Activated naive CD8-positive, alpha-beta T cell treated with anti-CD3 and anti-CD28 coated beads, Interleukin-2, amount 10 ng/mL, durations not matched to agents 7 days and 5 days (primary cell): ENCODE data around the gene PLCG1. TPM values are rescaled to one million over a fixed set of nuclear protein-coding genes. Genes with fewer than 3 reads are reported as not detected.

Experiments
- ATAC-seq: fragments of 150-1000 bp; cut with Tn5 transposase; one replicate; pipeline ENCODE4 v1.10.0; 2021; ENCODE audit warnings: low read depth, moderate library complexity
- POLR2A ChIA-PET: fragments of 350-600 bp; sonication (Branson Sonifier 250); formaldehyde crosslinking; loops from one replicate; lab custom pipeline; 2021; ENCODE audit warnings: antibody characterized with exemption; lab: Charles Lee
- DNase-seq: peaks from one replicate; pipeline ENCODE4 v3.0.0; 2021
- H3K27ac Mint-ChIP-seq: one replicate; pipeline ENCODE4 v1.8.0; 2022; ENCODE audit warnings: mild to moderate bottlenecking, mixed read lengths
- H3K27me3 Mint-ChIP-seq: one replicate; pipeline ENCODE4 v1.8.0; 2022; ENCODE audit warnings: mild to moderate bottlenecking, moderate library complexity, mixed read lengths
- H3K36me3 Mint-ChIP-seq: one replicate; pipeline ENCODE4 v1.8.0; 2021; ENCODE audit warnings: mild to moderate bottlenecking, mixed read lengths
- H3K4me1 Mint-ChIP-seq: one replicate; pipeline ENCODE4 v1.8.0; 2021; ENCODE audit warnings: mixed read lengths
- H3K4me3 Mint-ChIP-seq: one replicate; pipeline ENCODE4 v1.8.0; 2022; ENCODE audit warnings: mild to moderate bottlenecking, moderate library complexity, mixed read lengths
- H3K9me3 Mint-ChIP-seq: one replicate; pipeline ENCODE4 v1.8.0; 2021; ENCODE audit warnings: mixed read lengths
- total RNA-seq, 2 experiments: library from RNA; stranded (reverse); gene quantifications; one replicate each; pipeline ENCODE4 v1.2.3, GENCODE V29; 2021

Gene PLCG1
- total RNA-seq, 2 experiments from 2014 or later, result 419 to 425 TPM

DNA sequence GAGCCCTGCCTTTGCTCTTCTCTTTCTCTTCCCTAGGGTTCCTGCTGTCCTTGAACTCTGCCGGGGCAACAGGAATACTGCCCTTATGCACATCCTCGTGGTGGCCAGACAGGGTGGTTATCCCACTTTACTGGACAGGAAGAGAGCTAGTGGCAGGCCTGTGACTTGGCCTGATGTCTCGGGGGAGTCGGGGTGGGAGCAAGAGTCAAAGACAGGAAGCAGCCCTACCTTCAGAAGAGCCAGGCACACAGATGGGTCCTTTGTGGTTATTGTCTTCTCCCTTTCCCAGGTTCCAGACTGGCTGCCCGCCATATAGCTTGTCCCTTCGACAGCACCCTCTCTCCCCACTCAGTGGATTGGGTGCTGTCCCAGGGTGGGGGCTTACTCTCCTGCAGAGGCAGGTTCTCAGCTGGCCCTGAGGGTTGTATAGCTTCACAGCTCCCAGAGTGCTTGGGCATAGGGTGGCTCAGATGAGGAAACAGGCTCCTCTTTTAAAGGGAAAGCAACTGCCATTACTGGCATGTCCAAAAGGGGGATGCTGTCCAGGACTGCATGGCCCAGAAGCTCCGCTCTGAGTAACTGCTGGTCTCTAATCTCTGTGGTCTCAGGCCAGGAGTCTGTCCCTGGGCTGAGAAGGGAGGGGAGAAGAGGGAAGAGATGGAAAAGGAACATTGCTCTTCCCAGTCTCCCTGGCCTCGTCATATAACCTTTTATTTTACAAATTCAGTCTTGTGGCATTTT is 17.3 kb downstream of the PLCG1 start:
- POLR2A ChIA-PET, result interaction anchor here (1.1 to 15.7 kb wide), 3 partner anchors 8 to 12 kb away, joined by 3 to 505 read pairs (median 4); partner anchors contain the start of gene PLCG1
- peak overlapping the region; percentile 91 for H3K4me3 Mint-ChIP-seq
- peaks cover 31% of the 10 kb centered on the region for H3K36me3 Mint-ChIP-seq

DNA sequence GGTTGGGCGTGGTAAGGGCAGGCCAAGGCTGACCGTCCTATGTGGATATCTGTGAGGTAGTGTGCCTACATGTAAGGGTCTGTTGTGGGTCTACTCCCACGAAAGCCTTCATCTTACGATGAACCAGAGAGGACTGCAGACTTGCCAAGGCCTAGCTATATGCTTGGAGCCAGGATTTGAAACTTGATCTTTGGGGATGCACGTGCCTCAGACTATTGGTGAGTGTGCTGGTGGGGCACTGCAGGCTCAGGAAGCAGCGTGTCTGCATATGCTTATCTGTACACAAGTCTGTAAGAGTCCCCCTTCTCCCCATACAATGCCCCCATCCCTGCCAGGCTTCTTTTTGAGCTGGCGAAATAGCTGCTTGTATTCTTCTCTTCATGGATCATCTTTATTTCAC is 17.9 kb downstream of the PLCG1 start:
- H3K9me3 Mint-ChIP-seq, result no peaks in the 10 kb centered on the region
- peak overlapping the region; percentile 99 for H3K27ac Mint-ChIP-seq
- POLR2A ChIA-PET, result interaction anchor here (1.1 to 15.7 kb wide), 3 partner anchors 7 to 13 kb away, joined by 3 to 505 read pairs (median 4); partner anchors contain the start of gene PLCG1
- peak overlapping the region; percentile 91 for H3K4me3 Mint-ChIP-seq
- DNase-seq (no peak), ATAC-seq (no peak)
- H3K27me3 Mint-ChIP-seq, result no peaks in the 10 kb centered on the region
- H3K36me3 Mint-ChIP-seq, result peaks cover 37% of the 10 kb centered on the region
- H3K4me1 Mint-ChIP-seq, result peaks cover 92% of the 10 kb centered on the region

More for the DNA sequence above, 17.3 kb downstream of the PLCG1 start:
- H3K9me3 Mint-ChIP-seq, result no peaks in the 10 kb centered on the region
- H3K27ac Mint-ChIP-seq, result peak overlapping the region; percentile 99
- peaks cover 90% of the 10 kb centered on the region for H3K4me1 Mint-ChIP-seq
- H3K27me3 Mint-ChIP-seq, result no peaks in the 10 kb centered on the region
- no peak for DNase-seq
- no peak for ATAC-seq

DNA sequence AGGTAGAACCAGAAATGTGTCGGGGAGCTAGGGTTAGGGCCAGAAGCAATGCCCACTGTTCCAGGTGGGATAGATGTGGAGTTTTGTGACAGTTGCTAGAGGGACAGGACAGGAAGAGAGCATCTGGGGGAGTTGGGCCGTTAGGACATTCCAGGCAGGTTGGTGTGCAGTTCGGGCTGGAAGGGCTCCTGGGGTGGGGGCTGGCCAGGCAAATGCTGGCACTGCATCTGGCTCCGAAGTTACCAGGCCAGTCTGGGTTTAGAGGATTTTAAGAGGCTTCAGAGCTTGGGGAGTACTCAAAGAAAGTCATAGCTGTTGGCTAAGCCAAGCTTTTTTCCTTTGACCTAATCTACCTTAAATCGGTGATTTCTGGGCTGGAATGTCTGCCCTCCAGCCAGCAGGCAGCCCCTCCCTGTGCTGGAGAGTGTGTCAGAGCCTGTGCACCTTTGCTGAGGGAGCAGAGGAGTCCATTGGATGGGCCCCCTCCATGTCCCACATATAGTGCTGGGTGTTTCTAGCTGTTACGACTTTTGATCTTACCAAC is 20.8 kb downstream of the PLCG1 start:
- Mint-ChIP-seq H3K27ac (peak overlapping the region; percentile 99), H3K4me3 (peak overlapping the region; percentile 91), H3K4me1 (peaks cover 82% of the 10 kb centered on the region), H3K36me3 (peaks cover 45% of the 10 kb centered on the region), H3K27me3 (no peaks in the 10 kb centered on the region), H3K9me3 (no peaks in the 10 kb centered on the region)
- ATAC-seq, result no peak
- DNase-seq, result no peak
- POLR2A ChIA-PET, result interaction anchor here (1.1 to 15.7 kb wide), 5 partner anchors 11 to 74 kb away, joined by 3 to 505 read pairs (median 11); partner anchors contain the start of gene PLCG1

DNA sequence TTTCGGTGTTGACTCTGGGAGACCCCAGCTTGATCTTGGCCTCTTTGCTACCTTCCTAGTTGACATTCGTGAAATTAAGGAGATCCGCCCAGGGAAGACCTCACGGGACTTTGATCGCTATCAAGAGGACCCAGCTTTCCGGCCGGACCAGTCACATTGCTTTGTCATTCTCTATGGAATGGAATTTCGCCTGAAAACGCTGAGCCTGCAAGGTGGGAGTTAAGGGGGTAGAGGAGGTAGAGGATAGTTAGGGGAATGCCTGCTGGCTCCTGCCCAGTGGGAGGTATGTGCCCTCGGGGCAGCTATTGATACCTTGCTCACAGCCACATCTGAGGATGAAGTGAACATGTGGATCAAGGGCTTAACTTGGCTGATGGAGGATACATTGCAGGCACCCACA is 22.2 kb downstream of the PLCG1 start:
- H3K36me3 Mint-ChIP-seq, result peaks cover 50% of the 10 kb centered on the region
- ATAC-seq, result no peak
- H3K27me3 Mint-ChIP-seq, result no peaks in the 10 kb centered on the region
- DNase-seq, result no peak
- H3K9me3 Mint-ChIP-seq, result no peaks in the 10 kb centered on the region
- peak overlapping the region; percentile 99 for H3K27ac Mint-ChIP-seq
- POLR2A ChIA-PET, result interaction anchor here (0.6 to 15.7 kb wide), 5 partner anchors 9 to 178 kb away, joined by 3 to 505 read pairs (median 5); partner anchors contain the start of gene PLCG1
- peak overlapping the region; percentile 91 for H3K4me3 Mint-ChIP-seq
- H3K4me1 Mint-ChIP-seq, result peaks cover 80% of the 10 kb centered on the region

DNA sequence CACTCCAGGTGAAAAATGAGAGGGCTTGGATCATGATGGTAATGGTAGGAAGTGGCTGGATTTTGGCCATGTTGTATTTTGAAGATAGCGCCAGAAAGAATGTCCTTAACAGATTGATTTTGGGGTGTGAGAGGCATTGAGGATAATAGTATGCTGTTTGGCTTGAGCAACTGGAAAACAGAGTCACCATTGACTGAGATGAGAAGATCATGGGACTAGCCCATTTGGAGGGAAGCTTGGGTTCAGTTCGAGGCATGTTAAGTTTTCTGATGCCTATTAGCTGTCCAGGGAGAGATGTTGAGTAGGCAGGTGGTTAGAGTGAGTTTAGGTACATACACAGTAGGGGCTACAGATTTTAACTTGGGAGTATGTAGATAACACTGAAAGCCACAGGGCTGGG is 23.3 kb downstream of the PLCG1 start:
- no peak for DNase-seq
- peaks cover 56% of the 10 kb centered on the region for H3K36me3 Mint-ChIP-seq
- no peaks in the 10 kb centered on the region for H3K27me3 Mint-ChIP-seq
- H3K9me3 Mint-ChIP-seq, result no peaks in the 10 kb centered on the region
- ATAC-seq, result no peak
- peak overlapping the region; percentile 91 for H3K4me3 Mint-ChIP-seq
- POLR2A ChIA-PET, result interaction anchor here (1.3 to 15.7 kb wide), 3 partner anchors 12 to 19 kb away, joined by 3 to 505 read pairs (median 5); partner anchors contain the start of gene PLCG1
- H3K4me1 Mint-ChIP-seq, result peaks cover 75% of the 10 kb centered on the region
- peak overlapping the region; percentile 99 for H3K27ac Mint-ChIP-seq

DNA sequence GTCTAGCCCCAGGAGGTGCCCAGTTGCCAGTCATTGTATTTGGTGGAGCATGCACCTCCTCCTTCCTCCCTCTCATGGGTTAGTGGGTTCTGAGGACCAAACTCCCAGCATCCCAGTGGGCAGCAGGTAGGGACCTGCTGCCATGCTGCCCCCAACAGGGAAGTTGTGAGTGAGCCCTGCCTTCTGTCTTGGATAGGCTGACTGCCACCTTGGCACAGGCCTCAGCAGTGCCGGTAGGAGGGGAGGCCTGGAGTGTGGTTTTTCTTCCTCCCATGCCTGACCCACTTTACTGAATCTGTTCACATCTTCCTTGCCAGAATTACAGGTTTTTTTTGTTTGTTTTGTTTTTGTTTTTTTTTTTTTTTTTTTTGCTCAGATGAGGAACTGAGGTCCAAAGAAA is 24.5 kb downstream of the PLCG1 start:
- POLR2A ChIA-PET, result interaction anchor here (0.7 to 15.7 kb wide), 2 partner anchors 10 to 20 kb away, joined by 8 to 505 read pairs; partner anchors contain the start of gene PLCG1

DNA sequence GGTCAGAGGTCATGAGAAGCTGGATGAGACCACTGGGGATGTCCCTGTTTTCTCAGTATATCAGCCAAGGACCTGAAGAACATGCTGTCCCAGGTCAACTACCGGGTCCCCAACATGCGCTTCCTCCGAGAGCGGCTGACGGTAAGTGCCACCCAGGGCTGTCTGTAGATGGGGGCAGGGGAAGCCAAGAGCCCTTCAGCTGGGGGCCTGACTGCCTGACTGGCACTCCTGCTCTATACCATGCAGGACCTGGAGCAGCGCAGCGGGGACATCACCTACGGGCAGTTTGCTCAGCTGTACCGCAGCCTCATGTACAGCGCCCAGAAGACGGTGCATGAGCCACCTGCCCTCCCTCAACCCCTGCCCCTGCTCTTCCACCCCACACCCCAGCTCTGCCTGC is 25.1 kb downstream of the PLCG1 start:
- no peaks in the 10 kb centered on the region for H3K9me3 Mint-ChIP-seq
- H3K36me3 Mint-ChIP-seq, result peaks cover 69% of the 10 kb centered on the region
- H3K27ac Mint-ChIP-seq, result peak overlapping the region; percentile 78
- H3K4me1 Mint-ChIP-seq, result peaks cover 73% of the 10 kb centered on the region
- DNase-seq (no peak), ATAC-seq (no peak)
- POLR2A ChIA-PET, result interaction anchor here (0.7 to 15.7 kb wide), 3 partner anchors 8 to 20 kb away, joined by 4 to 505 read pairs (median 8); partner anchors contain the start of gene PLCG1
- no peaks in the 10 kb centered on the region for H3K27me3 Mint-ChIP-seq
- peak overlapping the region; percentile 62 for H3K4me3 Mint-ChIP-seq

More for the DNA sequence above, 24.5 kb downstream of the PLCG1 start:
- H3K4me1 Mint-ChIP-seq, result peaks cover 72% of the 10 kb centered on the region
- H3K36me3 Mint-ChIP-seq, result peaks cover 64% of the 10 kb centered on the region
- DNase-seq, result no peak
- ATAC-seq, result no peak
- H3K4me3 Mint-ChIP-seq, result peak overlapping the region; percentile 62
- no peaks in the 10 kb centered on the region for H3K27me3 Mint-ChIP-seq
- H3K27ac Mint-ChIP-seq, result peak overlapping the region; percentile 76
- H3K9me3 Mint-ChIP-seq, result no peaks in the 10 kb centered on the region

DNA sequence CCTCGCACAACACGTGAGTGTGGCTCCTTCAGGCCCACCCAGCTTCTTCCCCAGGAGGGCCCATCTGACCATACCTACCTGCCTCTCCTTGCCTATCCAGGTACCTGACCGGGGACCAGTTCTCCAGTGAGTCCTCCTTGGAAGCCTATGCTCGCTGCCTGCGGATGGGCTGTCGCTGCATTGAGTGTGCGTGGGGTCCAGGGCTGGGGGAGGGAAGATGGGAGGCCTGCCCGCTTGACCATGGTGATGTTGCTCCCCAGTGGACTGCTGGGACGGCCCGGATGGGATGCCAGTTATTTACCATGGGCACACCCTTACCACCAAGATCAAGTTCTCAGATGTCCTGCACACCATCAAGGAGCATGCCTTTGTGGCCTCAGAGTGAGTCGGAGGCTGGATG is 26.5 kb downstream of the PLCG1 start:
- Mint-ChIP-seq H3K27me3 (no peaks in the 10 kb centered on the region), H3K4me1 (peaks cover 70% of the 10 kb centered on the region), H3K4me3 (no peak overlapping the region), H3K27ac (no peak overlapping the region), H3K9me3 (no peaks in the 10 kb centered on the region), H3K36me3 (peaks cover 66% of the 10 kb centered on the region)
- no peak for ATAC-seq
- POLR2A ChIA-PET, result interaction anchor here (1.2 to 15.7 kb wide), 2 partner anchors 9 to 22 kb away, joined by 4 to 505 read pairs; partner anchors contain the start of gene PLCG1
- no peak for DNase-seq

DNA sequence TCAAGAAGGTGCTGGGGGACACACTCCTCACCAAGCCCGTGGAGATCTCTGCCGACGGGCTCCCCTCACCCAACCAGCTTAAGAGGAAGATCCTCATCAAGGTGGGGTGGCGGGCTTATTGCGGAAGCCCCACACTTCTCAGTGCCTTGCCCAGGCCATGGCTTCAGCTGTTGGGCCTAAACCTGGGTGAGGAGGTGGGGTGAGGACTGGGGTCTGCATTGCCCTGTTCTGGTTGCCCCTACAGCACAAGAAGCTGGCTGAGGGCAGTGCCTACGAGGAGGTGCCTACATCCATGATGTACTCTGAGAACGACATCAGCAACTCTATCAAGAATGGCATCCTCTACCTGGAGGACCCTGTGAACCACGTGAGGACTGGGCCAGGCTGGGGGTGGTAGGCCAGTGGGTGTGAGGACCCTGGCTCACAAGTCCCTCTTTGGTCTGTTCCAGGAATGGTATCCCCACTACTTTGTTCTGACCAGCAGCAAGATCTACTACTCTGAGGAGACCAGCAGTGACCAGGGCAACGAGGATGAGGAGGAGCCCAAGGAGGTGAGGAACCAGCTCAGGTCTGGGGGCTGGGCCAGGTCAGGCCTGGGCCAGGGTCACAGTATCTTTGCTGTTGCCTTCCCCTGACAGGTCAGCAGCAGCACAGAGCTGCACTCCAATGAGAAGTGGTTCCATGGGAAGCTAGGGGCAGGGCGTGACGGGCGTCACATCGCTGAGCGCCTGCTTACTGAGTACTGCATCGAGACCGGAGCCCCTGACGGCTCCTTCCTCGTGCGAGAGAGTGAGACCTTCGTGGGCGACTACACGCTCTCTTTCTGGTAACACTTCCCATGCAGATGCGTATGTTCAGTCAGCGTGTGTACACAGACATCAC is 27.9 kb downstream of the PLCG1 start:
- no peak for DNase-seq
- no peak for ATAC-seq
- Mint-ChIP-seq H3K36me3 (peaks cover 56% of the 10 kb centered on the region), H3K27me3 (no peaks in the 10 kb centered on the region), H3K9me3 (no peaks in the 10 kb centered on the region), H3K4me3 (no peak overlapping the region), H3K4me1 (peaks cover 62% of the 10 kb centered on the region), H3K27ac (no peak overlapping the region)
- POLR2A ChIA-PET, result interaction anchor here (0.6 to 1.5 kb wide), 4 partner anchors 23 to 27 kb away, joined by 3 to 4 read pairs (median 3); no protein-coding TSS in a partner anchor

DNA sequence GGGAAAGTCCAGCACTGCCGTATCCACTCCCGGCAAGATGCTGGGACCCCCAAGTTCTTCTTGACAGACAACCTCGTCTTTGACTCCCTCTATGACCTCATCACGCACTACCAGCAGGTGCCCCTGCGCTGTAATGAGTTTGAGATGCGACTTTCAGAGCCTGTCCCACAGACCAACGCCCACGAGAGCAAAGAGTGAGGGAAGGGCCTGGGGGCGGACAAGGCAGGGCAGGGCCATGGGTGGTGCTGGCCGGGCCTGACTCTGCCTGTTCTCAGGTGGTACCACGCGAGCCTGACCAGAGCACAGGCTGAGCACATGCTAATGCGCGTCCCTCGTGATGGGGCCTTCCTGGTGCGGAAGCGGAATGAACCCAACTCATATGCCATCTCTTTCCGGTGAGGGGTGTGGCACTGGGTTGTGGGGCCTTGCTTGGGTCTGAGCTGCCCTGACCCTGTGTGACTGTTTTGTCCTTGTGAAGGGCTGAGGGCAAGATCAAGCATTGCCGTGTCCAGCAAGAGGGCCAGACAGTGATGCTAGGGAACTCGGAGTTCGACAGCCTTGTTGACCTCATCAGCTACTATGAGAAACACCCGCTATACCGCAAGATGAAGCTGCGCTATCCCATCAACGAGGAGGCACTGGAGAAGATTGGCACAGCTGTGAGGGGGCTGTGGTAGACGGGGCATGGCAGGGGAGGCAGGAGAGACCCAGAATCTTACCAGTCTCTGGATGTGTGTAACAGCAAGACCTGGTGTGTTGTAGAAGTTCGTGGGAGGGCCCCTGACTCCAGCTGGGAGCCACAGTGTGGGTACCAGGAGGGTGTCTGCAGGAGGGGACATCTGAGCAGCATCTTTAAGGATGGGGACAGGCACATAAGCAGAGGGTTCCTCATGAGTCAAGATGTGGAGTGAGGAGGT is 29.1 kb downstream of the PLCG1 start:
- ATAC-seq (no peak), DNase-seq (peak; percentile 22)
- H3K27me3 Mint-ChIP-seq, result no peaks in the 10 kb centered on the region
- H3K4me3 Mint-ChIP-seq, result no peak overlapping the region
- POLR2A ChIA-PET, result interaction anchor here (1.0 to 5.4 kb wide), 4 partner anchors 8 to 27 kb away, joined by 3 to 36 read pairs (median 4); no protein-coding TSS in a partner anchor
- peaks cover 53% of the 10 kb centered on the region for H3K4me1 Mint-ChIP-seq
- H3K36me3 Mint-ChIP-seq, result peaks cover 54% of the 10 kb centered on the region
- H3K27ac Mint-ChIP-seq, result peak overlapping the region; percentile 68
- no peaks in the 10 kb centered on the region for H3K9me3 Mint-ChIP-seq

DNA sequence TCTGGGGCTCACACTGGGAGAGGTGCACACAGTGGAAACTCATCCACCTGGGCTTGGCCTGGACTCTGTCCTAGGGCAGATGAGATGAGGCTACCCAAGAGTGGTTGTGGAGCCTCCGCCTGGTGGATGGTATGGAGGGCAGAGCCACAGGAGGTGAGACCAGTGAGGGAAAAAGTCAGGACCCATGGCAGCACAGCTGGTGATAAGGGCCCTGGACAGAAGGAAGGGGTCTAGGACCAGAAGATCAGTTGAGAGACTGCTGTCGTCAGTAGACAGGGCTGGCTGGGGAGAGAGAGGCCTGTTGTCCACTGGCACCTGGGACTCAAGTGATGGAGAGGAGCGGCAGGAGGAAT is 29.8 kb downstream of the PLCG1 start:
- no peak overlapping the region for H3K4me3 Mint-ChIP-seq
- H3K9me3 Mint-ChIP-seq, result no peaks in the 10 kb centered on the region
- ATAC-seq (no peak), DNase-seq (peak; percentile 24)
- peaks cover 52% of the 10 kb centered on the region for H3K4me1 Mint-ChIP-seq
- POLR2A ChIA-PET, result interaction anchor here (0.8 to 5.4 kb wide), 4 partner anchors 9 to 26 kb away, joined by 3 to 36 read pairs (median 3); no protein-coding TSS in a partner anchor
- H3K27ac Mint-ChIP-seq, result peak overlapping the region; percentile 68
- H3K36me3 Mint-ChIP-seq, result peaks cover 55% of the 10 kb centered on the region
- no peaks in the 10 kb centered on the region for H3K27me3 Mint-ChIP-seq
